HG02938 (cell line): ENCODE measurements around the gene FXYD7.

Experiments
- ATAC-seq: cut with Tn5 transposase; IDR thresholded peaks from one replicate; pipeline ENCODE4 v1.9.1; 2021; ENCODE audit warnings: mild to moderate bottlenecking, moderate library complexity; ENCODE audit not compliant: unreplicated experiment

FXYD7 gene

GRCh38 chr19:35109395-35110112 is 33.5 kb upstream of the FXYD7 start:
- ATAC-seq = no peak

GRCh38 chr19:35110974-35111373 is 32.1 kb upstream of the FXYD7 start:
- no peak for ATAC-seq

- no peak for ATAC-seq
Observed at GRCh38 chr19:35112995-35113688, 29.9 kb upstream of the FXYD7 start.

- ATAC-seq = no peak
Observed at GRCh38 chr19:35114353-35115176, 28.5 kb upstream of the FXYD7 start.

- no peak for ATAC-seq
Observed at GRCh38 chr19:35115177-35115951, 27.7 kb upstream of the FXYD7 start, which contains the start of gene FXYD3. Gene FXYD3 (plus strand): TSS chr19:35115823. CDS start chr19:35119377, 3,554 bp downstream.

- ATAC-seq = no peak
Observed at GRCh38 chr19:35116072-35116801, 26.8 kb upstream of the FXYD7 start.

GRCh38 chr19:35117116-35117515 is 25.9 kb upstream of the FXYD7 start:
- no peak for ATAC-seq

GRCh38 chr19:35117799-35118198 is 25.3 kb upstream of the FXYD7 start:
- no peak for ATAC-seq

- ATAC-seq = no peak
Observed at GRCh38 chr19:35118268-35119020, 24.6 kb upstream of the FXYD7 start.

- ATAC-seq = no peak
Observed at GRCh38 chr19:35119091-35119490, 24.0 kb upstream of the FXYD7 start.

- ATAC-seq = no peak
Observed at GRCh38 chr19:35119578-35120155, 23.4 kb upstream of the FXYD7 start.

GRCh38 chr19:35120492-35120891 is 22.6 kb upstream of the FXYD7 start:
- ATAC-seq = no peak

GRCh38 chr19:35120898-35121297 is 22.2 kb upstream of the FXYD7 start:
- no peak for ATAC-seq

GRCh38 chr19:35122687-35123551 is 20.1 kb upstream of the FXYD7 start:
- no peak for ATAC-seq

- no peak for ATAC-seq
Observed at GRCh38 chr19:35123573-35123972, 19.5 kb upstream of the FXYD7 start.

- no peak for ATAC-seq
Observed at GRCh38 chr19:35124098-35125060, 18.7 kb upstream of the FXYD7 start.

- no peak for ATAC-seq
Observed at GRCh38 chr19:35125270-35125717, 17.8 kb upstream of the FXYD7 start.
